SU-DHL-6 (cell line): Measurements from ENCODE around the gene TECPR2.

Experiments used
- H2AFZ ChIP-seq: fragments of 200-600 bp; sonication (generic); 2 replicates; pipeline ENCODE4 v1.6.1; 2014; ENCODE audit warnings: low read depth, mild to moderate bottlenecking, moderate library complexity, mixed read lengths, antibody characterized with exemption, low read length; ENCODE audit not compliant: severe bottlenecking
- H3F3A ChIP-seq: fragments of 200-600 bp; shearing (Covaris generic); 2 replicates; pipeline ENCODE4 v1.6.0; 2016; ENCODE audit warnings: antibody characterized with exemption, mild to moderate bottlenecking; ENCODE audit not compliant: insufficient read depth
- H3K27ac ChIP-seq: fragments of 200-600 bp; sonication (generic); 2 replicates; pipeline ENCODE4 v1.5.1; 2016; ENCODE audit warnings: low read depth, mild to moderate bottlenecking, low read length, moderate library complexity, mixed read lengths
- H3K27me3 ChIP-seq: fragments of 200-600 bp; sonication (generic), shearing (Covaris generic); 2 replicates; pipeline ENCODE4 v1.6.0; 2014; ENCODE audit warnings: mild to moderate bottlenecking, low read length
- H3K36me3 ChIP-seq: fragments of 200-600 bp; sonication (generic); 2 replicates; pipeline ENCODE4 v1.6.1; 2014; ENCODE audit warnings: mild to moderate bottlenecking, low read length, mixed read lengths
- H3K4me2 ChIP-seq: fragments of 300-600, 200-600 bp; shearing (Covaris generic), sonication (generic); 2 replicates; pipeline ENCODE4 v1.6.0; 2014; ENCODE audit warnings: low read length, low read depth, mild to moderate bottlenecking; ENCODE audit not compliant: poor library complexity, severe bottlenecking
- H3K4me3 ChIP-seq: fragments of 200-600 bp; sonication (generic); 2 replicates; pipeline ENCODE4 v1.5.1; 2014; ENCODE audit warnings: antibody characterized with exemption, low read length, mild to moderate bottlenecking, mixed read lengths; ENCODE audit not compliant: insufficient read depth, poor library complexity, severe bottlenecking
- H3K79me2 ChIP-seq: fragments of 200-600 bp; sonication (generic); 2 replicates; pipeline ENCODE4 v1.6.1; 2014; ENCODE audit warnings: mild to moderate bottlenecking, low read length, moderate library complexity; ENCODE audit not compliant: insufficient read depth
- H3K9ac ChIP-seq: fragments of 200-600 bp; sonication (generic); 2 replicates; pipeline ENCODE4 v1.7.0; 2014; ENCODE audit warnings: mild to moderate bottlenecking, low read length
- H3K9me2 ChIP-seq: fragments of 200-600 bp; sonication (generic); replicated peaks from 2 replicates; pipeline ENCODE4 v1.6.1; 2014; ENCODE audit warnings: low read length; ENCODE audit not compliant: insufficient read depth
- H3K9me3 ChIP-seq: fragments of 200-600 bp; sonication (generic); 2 replicates; pipeline ENCODE4 v1.6.1; 2014; ENCODE audit warnings: low read length, mixed read lengths; ENCODE audit not compliant: insufficient read depth
- H4K20me1 ChIP-seq: fragments of 200-600 bp; sonication (generic); 2 replicates; pipeline ENCODE4 v1.6.1; 2014; ENCODE audit warnings: low read depth, mild to moderate bottlenecking, antibody characterized with exemption, low read length, moderate library complexity, mixed read lengths
- CTCF ChIP-seq: fragments of 200-600 bp; sonication (generic); IDR thresholded peaks from one replicate; pipeline ENCODE4 v1.5.1; 2017; ENCODE audit warnings: antibody characterized with exemption, mild to moderate bottlenecking, low read length, moderate library complexity; ENCODE audit not compliant: insufficient read depth, poor library complexity, severe bottlenecking
- EZH2phosphoT487 ChIP-seq: fragments of 200-600 bp; sonication (generic), shearing (Covaris generic); conservative IDR thresholded peaks from 2 replicates; pipeline ENCODE4 v1.6.1; 2018; ENCODE audit warnings: mild to moderate bottlenecking, antibody characterized with exemption, low read length, moderate library complexity, mixed read lengths

The TECPR2 gene

GRCh38 chr14:102333390-102333789 lies 29.4 kb upstream of the TECPR2 start:
- Histone ChIP-seq H3K9ac (no peak overlapping the region), H3K27me3 (no peaks in the 10 kb centered on the region), H2AFZ (no peak overlapping the region), H3K9me3 (no peaks in the 10 kb centered on the region), H3K27ac (no peak overlapping the region), H3K9me2 (no peaks in the 10 kb centered on the region), H3K79me2 (no peaks in the 10 kb centered on the region), H3K4me3 (no peak overlapping the region), H4K20me1 (no peaks in the 10 kb centered on the region), H3F3A (no peaks in the 10 kb centered on the region), H3K4me2 (no peak overlapping the region), H3K36me3 (no peaks in the 10 kb centered on the region)
- TF ChIP-seq CTCF (no peak), EZH2phosphoT487 (no peak)

GRCh38 chr14:102333795-102334705 lies 28.7 kb upstream of the TECPR2 start:
- Histone ChIP-seq H3K4me2 (no peak overlapping the region), H3K27me3 (no peaks in the 10 kb centered on the region), H3K79me2 (no peaks in the 10 kb centered on the region), H3K9me3 (no peaks in the 10 kb centered on the region), H2AFZ (no peak overlapping the region), H3F3A (no peaks in the 10 kb centered on the region), H3K4me3 (no peak overlapping the region), H4K20me1 (no peaks in the 10 kb centered on the region), H3K9ac (no peak overlapping the region), H3K9me2 (no peaks in the 10 kb centered on the region), H3K36me3 (no peaks in the 10 kb centered on the region), H3K27ac (no peak overlapping the region)
- no peak for TF ChIP-seq EZH2phosphoT487
- TF ChIP-seq CTCF, result no peak

GRCh38 chr14:102335163-102335562 lies 27.6 kb upstream of the TECPR2 start:
- H3K79me2 ChIP-seq, result no peaks in the 10 kb centered on the region
- H4K20me1 ChIP-seq, result no peaks in the 10 kb centered on the region
- H3K9me2 ChIP-seq, result no peaks in the 10 kb centered on the region
- no peak overlapping the region for H3K4me3 ChIP-seq
- H3K9ac ChIP-seq, result no peak overlapping the region
- no peak overlapping the region for H3K4me2 ChIP-seq
- no peaks in the 10 kb centered on the region for H3K27me3 ChIP-seq
- no peak overlapping the region for H3K27ac ChIP-seq
- no peaks in the 10 kb centered on the region for H3K36me3 ChIP-seq
- no peak for TF ChIP-seq EZH2phosphoT487
- TF ChIP-seq CTCF, result no peak
- no peak overlapping the region for H2AFZ ChIP-seq
- no peaks in the 10 kb centered on the region for H3K9me3 ChIP-seq
- no peaks in the 10 kb centered on the region for H3F3A ChIP-seq
